Right cardiac atrium (tissue), 5 donors: Measurements from ENCODE around the gene NTN3. TPM values are rescaled to one million over a fixed set of nuclear protein-coding genes. Genes with fewer than 3 reads are reported as not detected.
A peak's percentile ranks its signal among the peaks of the same experiment; 100 is the strongest.

Source experiments
- ATAC-seq, 2 donors: fragments of 200-7000 bp; cut with Tn5 transposase; one replicate each; pipeline versions ENCODE4 v1.8.0 to v1.9.1; 2020; ENCODE audit warnings: moderate library complexity in 2 of 2, mild to moderate bottlenecking in 1 of 2
- DNase-seq, 3 donors: peaks; one replicate each; pipeline ENCODE4 v3.0.0-alpha.2; 2020
- H3K27ac ChIP-seq: one replicate; pipeline ENCODE4 v1.5.1; 2013; ENCODE audit warnings: mild to moderate bottlenecking, low read length, control low read depth, moderate library complexity
- H3K27me3 ChIP-seq: one replicate; pipeline ENCODE4 v1.6.1; 2013; ENCODE audit not compliant: control insufficient read depth, insufficient read depth
- H3K4me1 ChIP-seq: one replicate; pipeline ENCODE4 v1.6.1; 2013; ENCODE audit warnings: low read length; ENCODE audit not compliant: control insufficient read depth, insufficient read depth
- H3K4me3 ChIP-seq: one replicate; pipeline ENCODE4 v1.5.1; 2013; ENCODE audit warnings: low read length, control low read depth
- H3K9me3 ChIP-seq: one replicate; pipeline ENCODE4 v1.6.1; 2013; ENCODE audit warnings: low read length; ENCODE audit not compliant: control insufficient read depth
- WGBS: extraction: QIAGEN DNeasy Blood & Tissue Kit; methylation state at CpG from one replicate; pipeline ENCODE4 v1.1.7; 2013; 5-methylcytosine and 5-hydroxymethylcytosine counted together
- intact Hi-C, 4 donors: fragments of 100-400 bp; cut with DNase I; formaldehyde crosslinking; loops; one replicate each; pipeline versions ENCODE4 v1.11.0 to v1.14.0; 2022 to 2023
- long read RNA-seq, 4 donors: library from polyadenylated mRNA; unstranded; transcript quantifications; one replicate each; pipeline ENCODE4 v2.0.0, GENCODE V29; 2020 to 2021
- polyA plus RNA-seq: library from polyadenylated mRNA; stranded (reverse); fragments of 200-250 nt; gene quantifications from one replicate; pipeline ENCODE4 v1.2.3, GENCODE V29; 2013
- total RNA-seq, 4 donors: library from RNA; stranded (reverse); fragmentation: NEBNext Ultra II Directional; extraction: Animal tissue kit (Norgen Biotek cat#: 25700); gene quantifications; one replicate each; pipeline ENCODE4 v1.2.1, GENCODE V29; 2021
- donor health status: healthy with polysubstance abuse.
- donor health status: DM: no; HTN: yes; CAD: no.
- donor health status: DM: no; HTN: no; CAD: no.
- donor health status: DM: no; HTN: yes; CAD: no; lungs with severe emphysema.
- donor health status: DM: yes; HTN: yes; CAD: no.

NTN3 gene
- total RNA-seq (1 to 10 TPM in 2 of 4 donors, under 1 TPM in 2; 0.50 to 1.8 (median 0.90) TPM), polyA plus RNA-seq (0.59 TPM)
- long read RNA-seq, donor 1 = 0 reads
- long read RNA-seq, donor 2 = 0 reads
- long read RNA-seq, donor 3 = 0 reads
- long read RNA-seq, donor 4 = 0 reads

DNA sequence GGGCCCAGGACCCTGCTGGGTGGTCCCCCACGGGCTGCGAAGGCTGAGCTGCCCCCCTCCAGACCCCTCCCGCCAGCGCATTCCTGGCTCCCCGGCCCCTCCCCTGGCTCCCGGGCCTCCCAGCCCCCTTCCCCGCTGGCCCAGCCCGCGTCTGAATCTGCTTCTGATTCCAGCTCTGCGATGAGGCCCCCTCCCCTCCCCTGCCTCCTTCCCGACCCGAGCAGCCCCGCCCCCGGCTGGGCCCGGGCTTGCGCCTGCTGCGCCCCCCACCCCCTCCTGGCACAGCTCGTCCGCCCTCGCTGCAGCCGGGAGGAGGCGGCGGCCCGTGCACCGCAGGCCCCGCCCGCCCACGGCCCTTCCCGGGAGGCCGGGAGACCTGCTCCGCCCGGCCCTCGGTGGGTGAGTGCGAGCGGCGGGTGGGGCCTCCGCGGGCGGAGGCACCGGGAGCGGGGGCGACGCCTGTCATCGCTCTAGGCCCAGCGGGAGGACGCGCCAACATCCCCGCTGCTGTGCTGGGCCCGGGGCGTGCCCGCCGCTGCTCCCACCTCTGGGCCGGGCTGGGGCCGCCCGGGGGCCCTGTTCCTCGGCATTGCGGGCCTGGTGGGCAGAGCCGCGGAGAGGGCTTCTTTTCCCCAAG is at the start of gene NTN3:
NTN3 (plus strand) TSS at position 282 of the 637 bp plus-strand sequence. CDS start 405 bp downstream, outside the sequence.
- intact Hi-C loops = no loop called here
- Histone ChIP-seq H3K4me3 (peak within 1 kb of the TSS; percentile 9), H3K27ac (no peak within 1 kb of the TSS), H3K4me1 (peaks cover 6% of the 10 kb centered on the region), H3K9me3 (no peaks in the 10 kb centered on the region), H3K27me3 (no peaks in the 10 kb centered on the region)
- ATAC-seq (no peak), DNase-seq (peak in 2 of 3 donors; percentile 69 to 75)
- 1% methylated on average over 59 of the region's 59 CpGs for WGBS

DNA sequence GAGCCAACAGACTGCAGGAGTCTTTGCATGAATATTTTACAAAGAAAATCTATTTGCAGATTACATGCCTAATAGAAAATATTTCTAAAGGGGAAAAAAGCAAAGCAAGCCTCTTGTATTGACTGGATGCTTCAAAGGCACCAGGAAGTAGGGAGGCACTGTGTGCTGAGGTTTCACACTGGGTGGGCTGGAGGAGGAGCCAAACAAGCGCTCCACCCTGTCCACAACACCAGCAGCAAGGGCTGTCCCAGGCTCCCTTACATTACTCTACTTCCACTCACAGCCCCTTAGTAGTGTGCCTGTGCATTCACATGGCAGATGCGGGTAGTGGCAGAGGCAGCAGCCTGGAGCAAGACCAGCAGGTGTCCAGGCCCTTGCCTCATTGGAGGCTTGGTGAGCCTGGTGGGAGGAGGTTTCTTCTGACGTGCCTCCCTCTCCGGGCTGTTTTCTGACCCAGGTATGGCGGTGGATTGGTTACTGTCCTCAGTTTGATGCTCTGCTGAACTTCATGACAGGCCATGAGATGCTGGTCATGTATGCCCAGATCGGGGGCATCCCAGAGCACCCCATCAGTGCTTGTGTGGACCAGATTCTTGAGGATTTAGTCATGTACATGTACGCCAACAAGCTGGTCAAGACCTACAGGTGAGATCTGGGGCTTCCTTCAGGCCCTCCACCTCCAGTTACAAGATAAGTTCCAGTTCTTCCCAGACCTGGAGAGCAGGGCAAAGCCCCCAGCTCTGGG is 48.8 kb upstream of the NTN3 start:
- WGBS = 86% methylated on average over 7 of the region's 7 CpGs
- Histone ChIP-seq H3K4me1 (no peaks in the 10 kb centered on the region), H3K9me3 (no peaks in the 10 kb centered on the region), H3K27ac (no peak overlapping the region), H3K27me3 (no peaks in the 10 kb centered on the region), H3K4me3 (no peak overlapping the region)
- ATAC-seq (no peak), DNase-seq (peak in 1 of 3 donors; percentile 23)
- intact Hi-C loops = loop anchor here in 1 of 4 donors (5.0 kb wide), 1 partner anchor 80 kb away; the partner anchor contains the start of gene ABCA3

DNA sequence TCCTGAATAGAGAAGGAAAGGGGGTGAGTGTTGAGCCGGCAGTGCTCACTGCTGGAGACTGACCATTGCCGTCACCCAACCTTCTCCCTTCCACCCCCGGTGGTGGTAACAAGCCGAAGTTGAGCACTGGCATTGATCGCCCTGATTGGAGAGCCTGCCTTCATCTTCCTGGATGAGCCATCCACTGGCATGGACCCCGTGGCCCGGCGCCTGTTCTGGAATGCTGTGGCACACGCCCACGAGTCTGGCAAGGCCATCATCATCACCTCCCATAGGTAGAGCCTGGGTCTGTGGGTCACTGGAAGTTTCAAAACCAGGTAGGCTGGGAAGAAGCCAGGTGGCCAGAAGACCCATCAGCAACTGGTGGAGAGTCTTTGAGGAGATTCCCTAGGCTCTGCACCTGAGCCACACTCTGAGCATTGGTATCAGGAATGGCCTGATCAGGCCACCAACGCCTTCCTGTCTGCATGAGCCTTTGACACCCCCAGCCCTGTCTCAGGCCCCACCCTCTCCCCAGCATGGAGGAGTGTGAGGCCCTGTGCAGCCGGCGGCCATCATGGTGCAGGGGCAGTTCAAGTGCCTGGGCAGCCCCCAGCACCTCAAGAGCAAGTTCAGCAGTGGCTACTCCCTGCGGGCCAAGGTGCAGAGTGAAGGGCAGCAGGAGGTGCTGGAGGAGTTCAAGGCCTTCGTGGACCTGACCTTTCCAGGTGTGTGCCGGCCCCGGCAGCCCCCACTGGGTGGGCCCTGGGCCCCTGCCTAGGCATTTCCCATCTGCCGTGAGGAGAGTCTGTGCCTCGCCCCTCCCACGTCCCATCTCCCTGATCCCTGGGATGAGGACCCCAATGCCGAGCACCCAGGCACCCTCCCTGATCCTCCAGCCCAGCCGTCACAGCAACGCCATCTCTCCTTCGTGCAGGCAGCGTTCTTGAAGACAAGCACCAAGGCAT is 46.8 kb upstream of the NTN3 start:
- Histone ChIP-seq H3K27ac (no peak overlapping the region), H3K9me3 (no peaks in the 10 kb centered on the region), H3K4me3 (no peak overlapping the region), H3K4me1 (no peaks in the 10 kb centered on the region), H3K27me3 (no peaks in the 10 kb centered on the region)
- ATAC-seq = no peak
- intact Hi-C loops = loop anchor here in 2 of 4 donors (5.0 kb wide), 2 partner anchors 78 to 82 kb away; partner anchors contain the start of gene ABCA3 (in 2 of the 2)
- 91% methylated on average over 25 of the region's 25 CpGs for WGBS
- peak in 1 of 3 donors; percentile 33 for DNase-seq

- WGBS = 84% methylated on average over 9 of the region's 9 CpGs
- intact Hi-C loops = loop anchor here in 1 of 4 donors (5.0 kb wide), 2 partner anchors 77 to 83 kb away; partner anchors contain the start of gene ABCA3
- ATAC-seq = no peak
Measured at GRCh38 chr16:2425008-2425518, 46.0 kb upstream of the NTN3 start.

DNA sequence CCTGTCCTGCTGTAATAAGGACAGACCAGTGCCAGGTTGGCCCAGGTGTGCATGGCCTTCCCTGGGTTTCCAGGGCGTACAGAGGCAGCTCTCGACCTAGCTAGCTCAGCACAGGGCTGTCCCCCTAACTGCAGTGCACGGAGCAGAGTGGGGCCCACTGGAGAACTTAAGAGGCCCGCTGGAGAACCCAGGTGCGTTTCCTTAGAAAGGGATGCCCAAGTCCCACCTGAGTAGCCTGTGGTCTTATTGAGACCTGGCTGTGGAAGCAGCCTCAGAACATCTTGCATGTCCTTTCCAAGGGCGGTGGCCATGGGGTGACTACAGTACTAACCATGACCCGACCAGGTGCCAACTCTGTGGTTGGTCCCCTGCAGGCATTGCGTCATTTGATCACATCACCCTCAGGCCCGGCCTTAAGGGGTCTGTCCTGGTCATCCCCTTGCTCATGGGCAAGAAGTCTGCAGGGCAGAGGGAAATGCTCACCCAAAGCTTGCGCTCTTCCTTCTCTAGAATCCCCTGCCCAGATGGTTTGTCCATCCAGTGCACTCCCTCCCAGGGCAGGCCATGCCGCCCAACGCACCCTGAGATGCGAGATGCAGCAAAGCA is 45.2 kb upstream of the NTN3 start:
- intact Hi-C loops = loop anchor here in 1 of 4 donors (5.0 kb wide), 2 partner anchors 76 to 84 kb away; partner anchors contain the start of gene ABCA3
- Histone ChIP-seq H3K27me3 (no peaks in the 10 kb centered on the region), H3K4me3 (no peak overlapping the region), H3K27ac (no peak overlapping the region), H3K4me1 (peaks cover 4% of the 10 kb centered on the region), H3K9me3 (no peaks in the 10 kb centered on the region)
- DNase-seq = peak in 1 of 3 donors; percentile 23
- ATAC-seq = no peak
- 93% methylated on average over 13 of the region's 13 CpGs for WGBS

More at GRCh38 chr16:2425008-2425518, 46.0 kb upstream of the NTN3 start:
- Histone ChIP-seq H3K27ac (no peak overlapping the region), H3K4me3 (no peak overlapping the region), H3K9me3 (no peaks in the 10 kb centered on the region), H3K4me1 (peaks cover 2% of the 10 kb centered on the region), H3K27me3 (no peaks in the 10 kb centered on the region)
- no peak for DNase-seq

- no peaks in the 10 kb centered on the region for H3K9me3 ChIP-seq
- intact Hi-C loops = loop anchor here in 1 of 4 donors (5.0 kb wide), 2 partner anchors 75 to 85 kb away; partner anchors contain the start of gene ABCA3
- no peaks in the 10 kb centered on the region for H3K27me3 ChIP-seq
- DNase-seq (peak in 1 of 3 donors; percentile 51), ATAC-seq (no peak)
- H3K4me1 ChIP-seq = peaks cover 4% of the 10 kb centered on the region
- H3K4me3 ChIP-seq = no peak overlapping the region
- no peak overlapping the region for H3K27ac ChIP-seq
- WGBS = 95% methylated on average over 6 of the region's 6 CpGs
Measured at GRCh38 chr16:2426941-2427361, 44.1 kb upstream of the NTN3 start.

- H3K4me1 ChIP-seq = peaks cover 4% of the 10 kb centered on the region
- WGBS = 80% methylated on average over 4 of the region's 4 CpGs
- intact Hi-C loops = loop anchor here in 1 of 4 donors (5.0 kb wide), 2 partner anchors 75 to 85 kb away; partner anchors contain the start of gene ABCA3
Measured at GRCh38 chr16:2427526-2427925, 43.6 kb upstream of the NTN3 start.

GRCh38 chr16:2428051-2428783 is 42.9 kb upstream of the NTN3 start:
- H3K27me3 ChIP-seq = no peaks in the 10 kb centered on the region
- H3K4me1 ChIP-seq = peaks cover 4% of the 10 kb centered on the region
- H3K27ac ChIP-seq = no peak overlapping the region
- intact Hi-C loops = loop anchor here in 1 of 4 donors (5.0 kb wide), 2 partner anchors 74 to 86 kb away; partner anchors contain the start of gene ABCA3
- 31% methylated on average over 28 of the region's 28 CpGs for WGBS
- peak overlapping the region; percentile 46 for H3K4me3 ChIP-seq
- peak; percentile 14 to 37 for ATAC-seq
- H3K9me3 ChIP-seq = no peaks in the 10 kb centered on the region
- peak; percentile 35 to 72 (median 68) for DNase-seq

More at GRCh38 chr16:2427526-2427925, 43.6 kb upstream of the NTN3 start:
- Histone ChIP-seq H3K9me3 (no peaks in the 10 kb centered on the region), H3K27ac (no peak overlapping the region), H3K4me3 (no peak overlapping the region), H3K27me3 (no peaks in the 10 kb centered on the region)
- DNase-seq (no peak), ATAC-seq (no peak)

- intact Hi-C loops = loop anchor here in 1 of 4 donors (5.0 kb wide), 2 partner anchors 74 to 86 kb away; partner anchors contain the start of gene ABCA3
- DNase-seq (no peak), ATAC-seq (peak; percentile 50 to 58)
- Histone ChIP-seq H3K4me1 (peaks cover 4% of the 10 kb centered on the region), H3K4me3 (peak overlapping the region; percentile 46), H3K27me3 (no peaks in the 10 kb centered on the region), H3K9me3 (no peaks in the 10 kb centered on the region), H3K27ac (no peak overlapping the region)
- WGBS = 2% methylated on average over 24 of the region's 24 CpGs
Measured at GRCh38 chr16:2428784-2429033, 42.4 kb upstream of the NTN3 start.
